Measurements from ENCODE around the gene ORC6.

The ORC6 gene

DNA sequence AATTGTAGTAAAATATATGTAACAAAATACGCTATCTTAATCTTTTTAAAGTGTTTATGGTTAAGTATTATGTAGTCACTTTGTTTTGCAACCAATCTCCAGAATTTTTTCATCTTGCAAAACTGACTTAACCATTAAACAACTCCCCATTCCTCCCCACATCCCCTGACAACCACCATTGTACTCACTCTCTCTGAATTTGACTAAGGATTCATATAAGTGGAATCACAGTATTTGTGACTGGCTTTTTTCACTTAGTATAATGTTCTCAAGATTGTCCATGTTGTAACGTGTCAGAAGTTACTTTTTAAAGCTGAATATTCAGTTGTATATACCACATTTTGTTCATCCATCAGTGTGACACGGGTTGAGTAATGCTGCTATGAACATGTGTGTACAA, 10.6 kb downstream of the ORC6 start:
- no peak overlapping the region for H3K4me3 ChIP-seq (ENCODE audit: low read depth, low read length)

DNA sequence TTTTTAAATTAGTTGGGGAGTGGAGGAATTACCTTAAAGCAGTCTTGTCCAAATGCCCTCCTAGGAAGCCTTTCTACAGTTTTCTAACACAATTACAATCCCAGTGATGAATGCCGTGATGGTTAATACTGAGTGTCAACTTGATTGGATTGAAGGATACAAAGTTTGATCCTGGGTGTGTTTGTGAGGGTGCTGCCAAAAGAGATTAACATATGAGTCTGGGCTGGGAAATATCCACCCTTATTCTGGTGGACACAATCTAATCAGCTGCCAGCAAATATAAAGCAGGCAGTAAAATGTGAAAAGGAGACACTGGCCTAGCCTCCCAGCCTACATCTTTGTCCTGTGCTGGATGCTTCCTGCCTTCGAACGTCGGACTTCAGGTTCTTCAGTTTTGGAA, 12.2 kb downstream of the ORC6 start:
- no peak overlapping the region for H3K4me3 ChIP-seq (ENCODE audit: low read depth, low read length)

DNA sequence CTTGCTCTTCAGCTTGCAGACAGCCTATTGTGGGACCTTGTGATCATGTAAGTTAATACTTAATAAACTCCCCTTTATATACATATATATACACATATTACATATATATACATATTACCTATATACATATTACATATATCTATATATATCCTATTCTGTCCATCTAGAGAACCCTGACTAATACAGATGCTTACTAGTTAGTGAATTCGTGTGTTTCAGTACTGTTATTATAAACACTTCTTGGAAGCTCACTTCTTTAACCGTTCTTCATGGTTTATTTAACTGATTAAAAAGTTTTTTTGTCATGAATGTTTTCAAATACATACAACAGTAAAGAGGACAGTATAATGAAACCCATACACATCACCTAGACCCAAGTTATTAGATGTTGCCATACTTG, 12.6 kb downstream of the ORC6 start:
- H3K4me3 ChIP-seq (ENCODE audit: low read depth, low read length): no peak overlapping the region

DNA sequence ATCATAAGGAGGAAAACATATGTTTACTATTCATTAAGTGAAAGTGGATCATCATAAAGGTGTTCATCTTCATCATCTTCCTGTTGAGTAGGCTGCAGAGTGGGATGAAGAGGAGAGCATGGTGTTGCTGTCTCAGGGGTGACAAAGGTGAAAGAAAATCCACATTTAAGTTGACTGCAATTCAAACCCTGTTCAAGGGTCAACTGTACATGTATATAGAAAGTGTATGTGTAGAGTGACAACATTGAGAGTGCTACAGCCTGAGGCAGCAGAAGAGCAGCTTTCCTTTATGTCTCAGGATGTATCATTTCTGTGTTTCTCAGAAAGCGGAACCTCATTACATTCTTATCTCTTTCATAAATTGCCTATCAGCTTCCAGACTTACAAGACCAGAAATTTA, 17.2 kb downstream of the ORC6 start:
- H3K4me3 ChIP-seq (ENCODE audit: low read depth, low read length): no peak overlapping the region

DNA sequence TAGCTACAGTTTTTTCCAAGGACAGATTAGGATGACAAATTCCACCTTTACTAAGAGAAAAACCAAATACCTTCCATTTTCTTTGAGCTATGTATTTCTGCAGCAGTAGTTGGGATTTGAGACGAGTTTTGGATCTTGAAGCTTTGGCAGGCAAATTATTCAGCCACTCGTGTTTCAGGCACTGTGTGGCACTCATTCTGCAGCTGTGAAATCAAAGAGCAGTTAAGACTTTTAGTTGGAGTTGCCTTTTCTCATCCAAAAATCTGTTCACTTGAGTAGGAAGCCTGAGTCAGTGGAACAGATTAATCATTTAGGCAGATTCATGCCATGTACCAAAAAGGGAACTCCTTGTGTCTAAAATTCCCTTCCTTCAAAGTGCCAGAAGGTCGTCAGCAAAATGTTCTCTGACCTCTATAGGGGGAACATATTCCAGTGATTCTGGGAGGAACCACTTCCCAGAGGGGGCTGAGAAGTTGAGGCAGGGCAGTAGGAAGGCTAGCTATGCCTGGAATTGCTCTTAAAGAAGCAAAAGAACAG, 20.1 kb downstream of the ORC6 start:
- H3K4me3 ChIP-seq (ENCODE audit: low read depth, low read length): no peak overlapping the region

DNA sequence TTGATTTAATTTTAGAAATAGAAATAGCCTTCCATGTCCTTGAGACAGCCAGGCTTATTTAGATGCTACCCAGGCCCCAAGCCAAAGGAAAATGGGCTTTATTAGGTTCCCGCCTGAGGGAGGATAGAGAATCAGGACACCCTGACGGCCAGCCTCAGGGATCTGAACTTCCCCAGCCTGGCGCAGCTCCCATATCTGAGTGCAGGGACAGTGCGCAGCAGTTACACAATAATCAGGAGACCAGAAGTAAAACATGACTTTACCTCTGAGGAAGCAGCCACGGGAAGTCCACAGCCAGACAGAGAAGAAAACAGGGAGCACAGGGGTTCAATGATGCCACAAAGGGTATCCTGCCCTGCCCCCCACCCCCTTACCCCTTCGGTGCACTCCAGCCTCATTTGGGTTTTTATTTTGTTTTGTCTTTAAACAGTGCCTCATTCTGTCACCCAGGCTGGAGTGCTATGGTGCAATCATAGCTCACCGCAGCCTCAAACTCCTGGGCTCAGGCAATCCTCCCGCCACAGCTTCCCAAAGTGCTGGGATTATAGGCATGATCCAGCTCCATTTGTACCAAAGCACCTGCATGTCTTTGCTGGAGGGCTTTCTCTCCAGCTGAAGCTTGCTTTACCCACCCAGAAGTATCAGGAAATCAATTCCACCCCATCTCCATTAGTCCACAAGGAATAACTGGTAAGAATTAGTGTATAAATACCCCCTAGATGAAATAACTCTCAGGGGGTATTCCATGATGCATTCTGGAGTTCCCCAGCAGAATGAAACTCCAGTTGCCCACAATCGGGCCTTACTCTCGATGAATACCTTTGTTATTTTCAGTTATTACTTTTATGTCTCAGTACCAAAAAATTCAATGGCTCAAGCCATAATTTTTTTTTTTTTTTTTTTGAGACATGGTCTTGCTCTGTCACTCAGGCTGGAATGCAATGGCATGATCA, 21.9 kb downstream of the ORC6 start:
- no peak overlapping the region for H3K4me3 ChIP-seq (ENCODE audit: low read depth, low read length)

DNA sequence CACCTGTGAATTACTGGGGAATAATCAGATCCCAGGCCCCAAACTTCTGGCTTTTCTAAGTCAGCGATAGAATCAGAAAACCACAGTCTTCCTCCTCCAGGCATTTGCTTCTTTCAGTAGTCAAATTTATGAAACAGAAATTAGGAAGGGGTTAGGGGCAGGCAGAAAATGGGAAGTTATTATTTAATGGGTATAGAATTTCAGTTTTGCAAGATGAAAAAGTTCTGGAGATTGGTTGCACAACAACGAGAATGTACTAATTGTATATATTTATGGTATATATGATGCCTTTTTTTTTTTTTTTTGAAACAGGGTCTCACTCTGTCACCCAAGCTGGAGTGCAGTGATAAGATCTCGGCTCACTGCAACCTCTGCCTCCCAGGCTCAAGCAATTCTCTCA, 23.5 kb downstream of the ORC6 start:
- H3K4me3 ChIP-seq (ENCODE audit: low read depth, low read length): no peak overlapping the region

DNA sequence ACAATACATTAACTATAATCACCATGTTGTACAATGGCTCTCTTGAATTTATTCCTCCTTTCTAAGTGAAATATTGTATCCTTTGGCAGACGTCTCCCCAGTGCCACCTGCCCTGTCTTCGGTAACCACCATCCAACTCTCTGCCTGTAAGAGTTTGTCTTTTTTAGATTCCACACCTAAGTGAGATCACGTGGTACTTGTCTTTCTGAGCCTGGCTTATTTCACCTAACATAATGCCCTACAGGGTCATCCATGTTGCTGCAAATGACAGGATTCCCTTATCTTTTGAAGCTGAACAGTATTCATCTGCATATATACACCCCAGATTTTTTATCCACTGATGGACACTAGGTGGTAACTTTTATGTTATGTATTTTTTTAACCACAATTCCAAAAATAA, 24.2 kb downstream of the ORC6 start:
- no peak overlapping the region for H3K4me3 ChIP-seq (ENCODE audit: low read depth, low read length)

DNA sequence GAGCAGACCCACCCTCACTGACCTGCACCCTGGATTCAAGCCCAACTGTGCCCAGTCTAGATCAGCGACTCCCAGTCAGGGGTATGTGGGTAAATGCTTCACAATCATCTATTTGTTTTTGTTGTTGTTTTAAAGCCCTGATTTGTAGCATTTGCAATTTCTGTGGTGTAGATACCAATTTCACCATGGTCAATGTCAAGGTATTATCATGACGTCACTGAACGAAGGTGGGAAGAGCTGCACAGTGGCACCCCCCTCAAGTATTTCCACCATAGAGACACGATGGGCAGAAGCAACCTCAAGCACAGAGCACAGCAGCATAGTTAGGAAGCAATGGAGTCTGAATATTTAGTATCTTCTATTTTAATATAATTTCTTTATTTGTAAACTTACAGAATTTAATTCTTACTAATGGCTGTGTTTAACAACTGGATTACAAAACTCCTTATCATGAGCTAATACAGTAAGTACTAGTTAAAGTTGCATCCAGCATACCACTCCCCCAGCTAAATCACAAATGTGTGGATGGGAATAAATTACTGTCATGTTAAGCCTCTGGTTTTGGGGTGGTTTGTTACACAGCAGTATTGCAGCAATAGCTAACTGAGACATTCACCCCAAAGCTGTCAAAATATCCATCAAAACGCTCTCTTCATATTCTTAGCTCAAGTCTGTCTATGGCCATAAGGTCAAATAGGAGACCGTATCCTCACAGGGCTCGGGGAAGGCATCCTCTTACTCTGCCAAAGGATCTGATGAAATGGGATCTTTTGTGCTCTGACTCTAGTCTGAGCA, 25.5 kb downstream of the ORC6 start:
- H3K4me3 ChIP-seq (ENCODE audit: low read depth, low read length): no peak overlapping the region

DNA sequence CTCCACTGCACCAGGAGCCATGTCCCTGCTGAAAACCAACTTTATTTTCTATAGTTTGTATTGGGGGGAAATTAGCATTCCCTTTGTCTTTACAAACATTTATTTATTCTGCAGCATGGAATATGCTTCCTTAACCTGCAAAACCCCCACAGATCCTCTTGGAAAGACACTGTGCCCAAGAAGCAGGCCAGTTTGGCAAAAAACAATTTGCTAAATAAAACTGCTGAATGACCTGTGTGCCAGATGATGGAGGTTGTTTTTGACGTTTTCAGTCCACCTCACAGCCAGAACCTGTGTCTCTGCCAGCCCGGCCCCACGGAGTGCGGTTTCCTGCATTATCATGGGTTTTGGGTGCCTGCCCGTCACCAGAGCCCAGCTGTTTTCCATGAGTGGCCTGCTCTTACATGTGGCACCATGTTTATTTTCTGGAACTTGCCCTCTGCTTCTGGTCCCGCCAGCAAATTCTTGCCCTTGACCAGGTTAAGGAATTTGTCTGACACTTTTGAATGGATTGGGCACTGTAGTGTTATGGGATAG, 26.4 kb downstream of the ORC6 start:
- no peak overlapping the region for H3K4me3 ChIP-seq (ENCODE audit: low read depth, low read length)

DNA sequence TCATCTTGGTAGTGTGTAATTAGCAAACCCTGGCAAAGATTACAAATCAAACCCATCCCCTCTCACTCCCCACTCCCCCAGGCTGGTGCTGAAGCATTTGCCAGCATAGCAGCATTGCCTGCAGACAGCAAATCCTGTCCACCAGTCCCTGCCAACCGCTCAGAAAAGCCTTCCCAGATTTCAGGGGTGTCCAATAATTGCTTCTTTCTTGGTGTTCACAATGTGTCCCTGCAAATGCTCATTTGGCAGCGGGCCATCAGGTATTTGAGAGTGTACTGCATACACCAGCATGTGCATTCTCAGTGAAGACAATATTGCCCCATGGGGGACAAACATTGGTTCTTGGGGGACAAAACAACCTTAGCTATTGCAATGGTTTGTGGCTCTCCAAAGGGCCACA, 28.2 kb downstream of the ORC6 start:
- no peak overlapping the region for H3K4me3 ChIP-seq (ENCODE audit: low read depth, low read length)

DNA sequence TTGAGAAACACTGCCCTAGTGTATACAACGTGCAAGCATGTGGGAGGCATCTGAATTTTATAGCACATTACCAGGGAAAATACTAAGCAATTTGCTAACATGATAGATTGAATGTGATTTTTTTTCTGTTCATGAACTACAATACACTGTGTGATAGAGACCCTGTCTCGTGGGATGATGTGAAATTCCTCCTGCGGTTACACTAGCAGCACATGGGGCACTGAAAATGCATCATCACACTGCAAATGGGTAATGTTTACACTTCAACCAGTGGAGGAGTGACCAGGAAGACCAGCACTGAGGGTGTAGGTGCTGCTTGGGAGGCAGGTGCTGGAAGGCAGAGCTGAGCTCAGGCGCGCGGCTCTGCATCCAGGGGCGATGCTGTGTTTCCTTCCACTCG, 28.8 kb downstream of the ORC6 start:
- no peak overlapping the region for H3K4me3 ChIP-seq (ENCODE audit: low read depth, low read length)

DNA sequence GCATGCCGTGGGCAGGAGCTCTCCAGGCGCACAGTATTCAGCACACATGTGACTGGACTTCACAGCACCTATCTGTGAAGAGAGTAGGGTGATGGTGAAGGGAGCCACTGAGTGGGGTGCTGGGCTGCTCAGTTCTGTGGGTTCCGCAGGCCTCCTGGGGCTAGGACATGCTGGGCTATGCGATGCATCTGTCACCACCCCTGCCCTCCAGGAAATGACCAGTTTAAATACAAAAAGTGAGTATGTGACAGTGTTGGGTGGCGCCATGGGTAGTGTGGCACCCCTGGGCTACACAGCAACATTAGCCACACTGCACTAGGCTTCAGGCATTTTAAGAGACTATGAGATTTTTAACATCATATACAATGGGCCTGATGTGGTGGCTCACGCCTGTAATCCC, 30.1 kb downstream of the ORC6 start:
- no peak overlapping the region for H3K4me3 ChIP-seq (ENCODE audit: low read depth, low read length)

DNA sequence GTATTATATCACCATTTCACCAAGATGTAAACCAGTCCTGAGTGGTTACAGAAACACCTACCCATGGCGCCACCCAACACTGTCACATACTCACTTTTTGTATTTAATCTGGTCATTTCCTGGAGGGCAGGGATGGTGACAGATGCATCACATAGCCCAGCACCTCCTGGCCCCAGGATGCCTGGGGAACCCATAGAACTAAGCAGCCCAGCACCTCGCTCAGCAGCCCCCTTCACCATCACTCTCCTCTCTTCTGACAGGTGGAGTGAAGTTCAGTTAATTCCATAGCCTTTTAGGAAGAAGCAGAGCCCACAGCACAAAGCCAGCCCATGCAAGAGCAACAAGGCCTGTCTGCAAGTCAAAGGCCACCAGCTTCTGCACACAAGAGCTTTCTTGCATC, 31.2 kb downstream of the ORC6 start:
- no peak overlapping the region for H3K4me3 ChIP-seq (ENCODE audit: low read depth, low read length)

DNA sequence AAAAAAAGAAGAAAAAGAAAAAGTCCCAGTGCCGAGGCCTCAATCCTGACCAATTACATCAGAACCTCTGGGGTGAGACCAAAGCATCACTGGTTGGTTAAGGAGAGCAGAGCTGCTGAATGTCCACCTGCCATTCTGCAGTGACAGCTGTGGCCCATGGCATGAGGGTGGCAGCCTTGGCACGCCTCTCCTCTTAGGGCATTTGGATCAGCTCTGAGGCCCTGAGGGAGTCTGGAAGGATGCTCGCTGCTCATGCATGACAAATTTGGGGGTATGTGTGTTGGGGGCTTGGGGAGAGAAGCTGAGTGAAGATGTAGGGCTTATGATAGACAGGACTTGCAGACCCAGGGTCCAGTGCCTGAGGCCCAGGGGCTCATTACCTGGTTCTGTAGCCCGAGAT, 32.4 kb downstream of the ORC6 start:
- H3K4me3 ChIP-seq (ENCODE audit: low read depth, low read length): no peak overlapping the region

DNA sequence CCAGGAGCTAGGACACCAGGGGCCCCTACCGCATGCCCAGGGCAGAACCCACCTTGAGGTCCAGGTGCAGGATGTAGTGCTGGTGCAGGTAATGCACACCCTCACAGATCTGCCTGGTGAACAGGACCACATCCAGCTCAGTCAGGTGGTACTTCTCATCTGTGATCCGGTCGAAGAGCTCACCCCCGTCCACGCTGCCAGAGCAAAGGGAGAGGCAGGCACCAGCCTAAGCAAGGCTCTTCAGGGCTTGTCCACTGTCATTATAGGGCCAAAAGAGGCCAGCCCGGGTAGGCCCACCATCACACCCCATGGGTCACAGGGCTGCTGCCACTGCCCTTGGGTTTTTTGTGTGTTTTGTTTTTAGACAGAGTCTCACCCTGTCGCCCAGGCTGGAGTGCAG, 37.7 kb downstream of the ORC6 start:
- H3K4me3 ChIP-seq (ENCODE audit: low read depth, low read length): no peak overlapping the region

DNA sequence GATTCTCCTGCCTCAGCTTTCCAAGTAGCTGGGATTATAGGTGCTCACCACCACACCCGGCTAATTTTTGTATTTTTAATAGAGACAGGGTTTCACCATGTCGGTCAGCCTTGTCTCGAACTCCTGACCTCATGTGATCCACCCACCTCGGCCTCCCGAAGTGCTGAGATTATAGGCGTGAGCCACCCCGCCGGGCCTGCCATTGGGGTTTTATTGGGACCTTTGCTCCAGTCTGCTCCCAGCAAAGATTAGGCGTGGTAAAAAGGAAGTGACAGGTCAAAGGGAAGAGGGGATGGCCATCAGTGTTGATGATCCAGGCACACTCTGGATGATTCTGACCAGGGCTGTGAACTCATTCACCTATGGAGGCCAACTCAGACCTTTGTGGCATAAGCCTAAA, 38.2 kb downstream of the ORC6 start:
- no peak overlapping the region for H3K4me3 ChIP-seq (ENCODE audit: low read depth, low read length)

DNA sequence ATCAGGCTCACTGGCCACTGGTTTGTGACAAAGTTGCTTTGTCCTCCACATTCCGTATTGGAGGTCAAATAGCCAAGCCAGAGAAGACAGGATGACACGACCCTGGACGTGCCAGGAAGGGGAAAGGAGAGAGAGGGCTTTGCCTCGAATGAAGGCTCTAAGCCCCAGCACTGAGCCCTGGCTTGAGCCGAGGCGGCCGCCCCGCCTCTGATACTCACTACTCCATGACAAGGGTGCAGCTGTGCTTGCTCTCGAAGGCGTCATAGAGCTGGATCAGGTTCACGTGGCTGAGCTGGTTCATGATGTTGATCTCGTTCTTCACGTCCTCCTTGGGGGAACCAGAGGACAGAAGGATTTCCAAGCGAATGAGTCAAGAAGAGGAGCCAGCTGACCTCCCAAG, 39.3 kb downstream of the ORC6 start:
- no peak overlapping the region for H3K4me3 ChIP-seq (ENCODE audit: low read depth, low read length)

DNA sequence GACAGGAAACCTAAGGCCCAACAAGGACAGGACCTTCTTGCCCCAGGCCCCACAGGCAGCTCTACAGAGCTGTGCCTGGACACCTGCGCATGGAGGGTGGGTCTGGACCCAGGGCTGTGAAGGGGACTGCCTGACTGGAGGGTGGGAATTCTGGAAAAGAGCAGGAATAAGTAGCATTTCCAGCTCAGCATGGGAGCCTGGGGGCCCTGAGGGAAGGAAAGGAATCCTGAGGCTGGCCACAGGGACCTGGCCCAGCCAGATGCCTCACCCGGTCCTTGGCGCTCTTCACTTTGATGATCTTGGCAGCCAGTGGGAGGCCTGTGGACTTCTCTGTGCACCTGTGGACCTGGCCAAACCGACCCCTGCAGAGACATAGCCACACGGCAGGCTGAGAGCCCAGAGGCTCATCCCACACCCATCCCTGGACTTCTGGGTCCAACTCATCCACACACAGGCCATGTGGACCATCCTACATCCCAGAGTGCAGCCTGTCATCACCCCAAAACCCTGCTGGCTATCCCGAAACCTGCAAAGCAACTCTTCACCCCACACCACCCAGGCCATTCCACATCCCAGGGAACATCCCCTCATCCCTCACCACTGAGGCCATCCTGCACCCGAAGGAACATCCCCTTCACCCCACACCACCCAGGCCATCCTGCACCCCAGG, 40.0 kb downstream of the ORC6 start:
- H3K4me3 ChIP-seq (ENCODE audit: low read depth, low read length): no peak overlapping the region

DNA sequence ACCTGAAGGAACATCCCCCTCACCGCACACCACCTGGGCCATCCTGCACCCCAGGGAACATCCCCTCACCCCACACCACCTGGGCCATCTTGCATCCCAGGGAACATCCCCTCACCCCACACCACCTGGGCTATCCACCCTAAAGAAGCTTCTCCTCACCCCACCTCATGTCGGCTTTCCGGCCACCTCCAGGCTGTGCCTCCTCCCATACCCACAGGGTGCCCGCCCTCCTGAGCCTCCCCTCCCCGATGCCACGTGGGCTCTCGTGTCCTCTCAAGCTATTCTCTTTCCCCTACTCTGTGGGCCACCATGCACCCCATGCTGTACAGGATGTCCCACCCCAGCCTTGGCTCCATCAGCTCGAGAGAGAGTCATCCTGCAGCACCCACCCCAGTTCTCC, 40.7 kb downstream of the ORC6 start:
- H3K4me3 ChIP-seq (ENCODE audit: low read depth, low read length): no peak overlapping the region
